Measurements from ENCODE around the gene TMEM214. TPM values are rescaled to one million over a fixed set of nuclear protein-coding genes. Genes with fewer than 3 reads are reported as not detected.
A peak's percentile ranks its signal among the peaks of the same experiment; 100 is the strongest.

The TMEM214 gene
- polyA plus RNA-seq, 4 donors = 56.9 to 90.7 (median 71.4) TPM

- no peak for DNase-seq (ENCODE audit: low read depth in 4 of 4, low spot score in 3 of 4)
These were observed 5.2 kb downstream of the TMEM214 start for GRCh38 chr2:27038012-27038411.

GRCh38 chr2:27038631-27039339, 6.0 kb downstream of the TMEM214 start:
- DNase-seq (ENCODE audit: low read depth in 4 of 4, low spot score in 3 of 4) = no peak

- DNase-seq (ENCODE audit: low read depth in 4 of 4, low spot score in 3 of 4) = no peak
These were observed 6.7 kb downstream of the TMEM214 start for GRCh38 chr2:27039426-27039825.

- no peak for DNase-seq (ENCODE audit: low read depth in 4 of 4, low spot score in 3 of 4)
These were observed 7.1 kb downstream of the TMEM214 start for GRCh38 chr2:27039871-27040270.

GRCh38 chr2:27040282-27040681, 7.5 kb downstream of the TMEM214 start:
- no peak for DNase-seq (ENCODE audit: low read depth in 4 of 4, low spot score in 3 of 4)

GRCh38 chr2:27041752-27042151, 9.0 kb downstream of the TMEM214 start:
- peak in 2 of 4 donors; percentile 33 to 71 for DNase-seq (ENCODE audit: low read depth in 4 of 4, low spot score in 3 of 4)

GRCh38 chr2:27042159-27042661, 9.4 kb downstream of the TMEM214 start:
- DNase-seq (ENCODE audit: low read depth in 4 of 4, low spot score in 3 of 4) = no peak

- DNase-seq (ENCODE audit: low read depth in 4 of 4, low spot score in 3 of 4) = no peak
These were observed 10.3 kb downstream of the TMEM214 start for GRCh38 chr2:27042985-27043634.

- no peak for DNase-seq (ENCODE audit: low read depth in 4 of 4, low spot score in 3 of 4)
These were observed 16.9 kb downstream of the TMEM214 start for GRCh38 chr2:27049422-27050280.

GRCh38 chr2:27050281-27050995, 17.7 kb downstream of the TMEM214 start:
- DNase-seq (ENCODE audit: low read depth in 4 of 4, low spot score in 3 of 4) = peak; percentile 89 to 95 (median 94)

- peak; percentile 87 to 91 (median 89) for DNase-seq (ENCODE audit: low read depth in 4 of 4, low spot score in 3 of 4)
These were observed 18.5 kb downstream of the TMEM214 start, which contains the start of gene AGBL5 for GRCh38 chr2:27050996-27051901. AGBL5 (plus strand) TSS chr2:27051668; CDS start chr2:27052959, 1,291 bp downstream.

GRCh38 chr2:27051902-27052645, 19.3 kb downstream of the TMEM214 start:
- no peak for DNase-seq (ENCODE audit: low read depth in 4 of 4, low spot score in 3 of 4)

- no peak for DNase-seq (ENCODE audit: low read depth in 4 of 4, low spot score in 3 of 4)
These were observed 20.6 kb downstream of the TMEM214 start for GRCh38 chr2:27053321-27053720.

GRCh38 chr2:27053776-27054175, 21.0 kb downstream of the TMEM214 start:
- no peak for DNase-seq (ENCODE audit: low read depth in 4 of 4, low spot score in 3 of 4)

GRCh38 chr2:27054721-27055120, 22.0 kb downstream of the TMEM214 start:
- no peak for DNase-seq (ENCODE audit: low read depth in 4 of 4, low spot score in 3 of 4)

GRCh38 chr2:27057184-27057583, 24.4 kb downstream of the TMEM214 start:
- DNase-seq (ENCODE audit: low read depth in 4 of 4, low spot score in 3 of 4) = no peak

GRCh38 chr2:27058210-27058609, 25.4 kb downstream of the TMEM214 start:
- DNase-seq (ENCODE audit: low read depth in 4 of 4, low spot score in 3 of 4) = no peak

GRCh38 chr2:27059141-27059820, 26.5 kb downstream of the TMEM214 start:
- DNase-seq (ENCODE audit: low read depth in 4 of 4, low spot score in 3 of 4) = no peak
